ENCODE results near the gene LGR6.
A peak's percentile ranks its signal among the peaks of the same experiment; 100 is the strongest.

LGR6 gene

GRCh38 chr1:202268032-202268431 is 74.4 kb downstream of the LGR6 start:
- no peak for DNase-seq

- no peak for DNase-seq
Measured at GRCh38 chr1:202268817-202269216, 75.2 kb downstream of the LGR6 start.

- peak; percentile 62 for DNase-seq
Measured at GRCh38 chr1:202270871-202271326, 77.3 kb downstream of the LGR6 start.

GRCh38 chr1:202272103-202272845 is 78.7 kb downstream of the LGR6 start:
- no peak for DNase-seq

- no peak for DNase-seq
Measured at GRCh38 chr1:202274611-202275010, 81.0 kb downstream of the LGR6 start.

GRCh38 chr1:202275061-202275770 is 81.6 kb downstream of the LGR6 start:
- DNase-seq, result no peak

GRCh38 chr1:202276081-202276715 is 82.6 kb downstream of the LGR6 start:
- no peak for DNase-seq

GRCh38 chr1:202276920-202277319 is 83.3 kb downstream of the LGR6 start:
- no peak for DNase-seq

- no peak for DNase-seq
Measured at GRCh38 chr1:202278751-202279150, 85.2 kb downstream of the LGR6 start.

GRCh38 chr1:202279806-202280205 is 86.2 kb downstream of the LGR6 start:
- no peak for DNase-seq

GRCh38 chr1:202280595-202280994 is 87.0 kb downstream of the LGR6 start:
- no peak for DNase-seq

- DNase-seq, result no peak
Measured at GRCh38 chr1:202281316-202282024, 87.9 kb downstream of the LGR6 start.

- DNase-seq, result no peak
Measured at GRCh38 chr1:202282025-202282371, 88.4 kb downstream of the LGR6 start.

GRCh38 chr1:202282596-202283283 is 89.1 kb downstream of the LGR6 start:
- DNase-seq, result no peak

- no peak for DNase-seq
Measured at GRCh38 chr1:202283379-202283844, 89.8 kb downstream of the LGR6 start.

GRCh38 chr1:202283991-202284390 is 90.4 kb downstream of the LGR6 start:
- no peak for DNase-seq

- no peak for DNase-seq
Measured at GRCh38 chr1:202285908-202286307, 92.3 kb downstream of the LGR6 start.

- no peak for DNase-seq
Measured at GRCh38 chr1:202286622-202287097, 93.1 kb downstream of the LGR6 start.

- DNase-seq, result no peak
Measured at GRCh38 chr1:202287196-202287595, 93.6 kb downstream of the LGR6 start.

- no peak for DNase-seq
Measured at GRCh38 chr1:202288177-202288576, 94.6 kb downstream of the LGR6 start.

GRCh38 chr1:202289009-202289408 is 95.4 kb downstream of the LGR6 start:
- no peak for DNase-seq

GRCh38 chr1:202291001-202291400 is 97.4 kb downstream of the LGR6 start:
- no peak for DNase-seq
